Mucosa of descending colon (tissue), 3 donors: ENCODE data around the gene PLEKHO2. TPM values are rescaled to one million over a fixed set of nuclear protein-coding genes. Genes with fewer than 3 reads are reported as not detected.

Experiments used
- ATAC-seq: fragments of 200-7000 bp; cut with Tn5 transposase; one replicate; pipeline ENCODE4 v1.9.1; 2020; ENCODE audit warnings: mild to moderate bottlenecking, moderate library complexity
- DNase-seq, 3 donors: peaks; one replicate each; pipeline ENCODE4 v3.0.0-alpha.2; 2020
- H3K36me3 ChIP-seq: fragments of 200-600 bp; one replicate; pipeline ENCODE4 v1.8.0; 2021; ENCODE audit warnings: low read depth, mild to moderate bottlenecking
- H3K4me1 ChIP-seq: fragments of 200-600 bp; one replicate; pipeline ENCODE4 v1.8.0; 2021; ENCODE audit warnings: low read depth, mild to moderate bottlenecking
- H3K4me3 ChIP-seq: fragments of 200-600 bp; one replicate; pipeline ENCODE4 v1.8.0; 2021; ENCODE audit warnings: mild to moderate bottlenecking
- H3K9me3 ChIP-seq: fragments of 200-600 bp; one replicate; pipeline ENCODE4 v1.8.0; 2021; ENCODE audit warnings: mild to moderate bottlenecking
- CTCF ChIP-seq: fragments of 200-600 bp; IDR thresholded peaks from one replicate; pipeline ENCODE4 v1.8.0; 2022; ENCODE audit warnings: antibody characterized with exemption, mild to moderate bottlenecking
- intact Hi-C, 2 donors: fragments of 100-400 bp; cut with DNase I in 1 of 2; cut with micrococcal nuclease in 1 of 2; formaldehyde crosslinking; loops; one replicate each; pipeline versions ENCODE4 v1.11.0 to v1.11.1; 2022; cut with DNase I, micrococcal nuclease
- total RNA-seq, 3 donors: library from RNA; stranded (reverse); fragmentation: NEBNext Ultra II Directional in 2 of 3; extraction: Animal tissue kit (Norgen Biotek cat#: 25700) in 2 of 3; gene quantifications; one replicate each; pipeline versions ENCODE4 v1.2.1 to v1.2.4, GENCODE V29; 2021 to 2023
- donor health status: DM: no; HTN: no; CAD: no; lungs with moderate emphysema.
- donor health status: DM: no; HTN: no; CAD: no.
- donor health status: DM: no; HTN: yes; CAD: no.

The PLEKHO2 gene
- total RNA-seq, 3 donors from 2014 or later: 5.8 to 38.9 (median 15.9) TPM

DNA sequence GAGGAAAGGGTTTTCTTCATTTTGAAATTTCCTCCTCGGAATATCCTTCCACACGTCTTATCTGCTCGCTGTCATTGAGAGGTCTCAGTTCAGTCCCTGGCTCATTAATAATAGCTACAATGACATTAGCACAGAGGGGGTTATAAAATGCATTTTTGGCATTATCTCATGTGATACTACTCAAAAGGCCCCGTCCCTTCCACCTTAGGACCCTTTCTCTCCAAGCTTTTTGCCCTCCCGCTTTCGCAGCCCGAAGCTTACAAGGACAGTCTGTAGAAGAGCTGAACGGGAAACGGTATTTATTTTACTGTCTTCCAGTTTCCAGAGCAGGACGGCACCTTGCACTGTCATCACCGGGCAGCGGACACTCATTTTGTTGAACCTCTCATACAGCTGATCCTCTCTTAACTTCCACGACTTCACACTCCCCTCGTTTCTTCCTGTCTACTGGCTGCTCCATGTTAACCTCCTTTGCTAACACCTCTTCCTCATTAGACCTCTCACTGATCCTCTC is 5.6 kb upstream of the PLEKHO2 start:
- DNase-seq: peak in 1 of 3 donors; percentile 22
- intact Hi-C loops: no loop called here
- Histone ChIP-seq H3K36me3 (no peaks in the 10 kb centered on the region), H3K4me3 (no peak overlapping the region), H3K9me3 (no peaks in the 10 kb centered on the region), H3K4me1 (peaks cover 12% of the 10 kb centered on the region)
- ATAC-seq: peak; percentile 23
- TF ChIP-seq CTCF: no peak

DNA sequence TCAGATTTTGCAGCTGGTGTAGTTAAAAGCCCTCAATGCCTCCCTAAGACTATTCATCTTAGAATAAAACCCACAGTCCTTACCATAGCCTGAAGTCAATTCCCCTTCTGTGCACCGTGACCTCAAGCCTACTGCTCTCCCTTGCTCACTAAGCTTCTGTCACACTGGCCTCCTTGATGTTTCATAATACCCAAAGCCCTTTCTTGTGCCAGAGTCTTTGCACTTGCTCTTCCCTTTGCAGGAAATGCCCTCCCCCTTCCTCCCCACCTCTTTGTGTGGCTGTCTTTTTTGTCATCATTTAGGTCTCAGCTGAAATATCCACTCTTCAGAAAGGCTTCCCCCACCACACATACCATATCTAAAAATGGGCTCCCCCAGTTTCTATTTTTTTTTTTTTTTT is 4.2 kb upstream of the PLEKHO2 start:
- no peaks in the 10 kb centered on the region for H3K9me3 ChIP-seq

GRCh38 chr15:64841060-64841343 is 713 bp upstream of the PLEKHO2 start:
- ATAC-seq (no peak), DNase-seq (no peak)
- intact Hi-C loops: no loop called here

More for the DNA sequence above, 4.2 kb upstream of the PLEKHO2 start:
- ATAC-seq (no peak), DNase-seq (peak in 1 of 3 donors; percentile 29)
- Histone ChIP-seq H3K4me1 (peaks cover 12% of the 10 kb centered on the region), H3K4me3 (no peak overlapping the region), H3K36me3 (no peaks in the 10 kb centered on the region)
- no peak for TF ChIP-seq CTCF
- intact Hi-C loops: no loop called here

DNA sequence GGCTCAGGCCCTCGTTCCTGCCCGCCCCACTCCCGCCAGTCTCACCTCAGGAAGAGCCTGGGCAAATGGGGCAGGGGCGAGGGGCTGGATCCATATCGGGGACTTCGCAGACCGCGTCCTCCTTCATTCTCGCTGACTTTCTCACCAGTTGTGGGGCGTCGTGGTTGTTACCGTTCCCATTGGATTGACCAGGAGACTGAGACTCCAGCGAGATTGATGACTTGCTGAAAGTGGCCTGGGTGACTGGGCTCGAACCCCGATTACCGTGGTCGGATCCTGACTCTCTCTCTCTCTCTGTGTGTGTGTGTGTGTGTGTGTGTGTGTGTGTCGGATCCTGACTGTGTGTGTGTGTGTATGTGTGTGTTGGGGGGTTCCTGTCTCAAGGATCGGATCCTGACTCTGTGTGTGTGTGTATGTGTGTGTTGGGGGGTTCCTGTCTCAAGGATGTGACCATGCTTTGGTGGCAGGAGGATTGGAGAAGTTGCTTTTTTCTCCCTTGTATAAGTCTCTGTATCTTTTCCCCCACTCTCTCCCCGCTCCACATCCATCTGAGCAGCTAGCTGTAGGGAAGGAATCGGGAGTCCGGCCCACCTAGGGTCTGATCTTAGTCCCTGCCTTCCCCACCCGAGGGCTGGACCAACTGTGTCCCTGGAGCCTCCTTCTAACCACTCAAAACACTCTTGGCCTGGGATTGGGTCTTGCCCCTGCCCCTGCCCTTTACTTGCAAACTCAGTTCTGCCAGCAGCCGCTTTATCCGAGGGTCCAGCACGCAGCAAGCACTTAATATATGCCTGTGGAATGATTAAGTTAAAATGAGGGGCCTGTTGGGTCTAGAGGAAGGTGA is 603 bp downstream of the PLEKHO2 start:
- Histone ChIP-seq H3K9me3 (no peaks in the 10 kb centered on the region), H3K36me3 (no peaks in the 10 kb centered on the region), H3K4me1 (peaks cover 6% of the 10 kb centered on the region), H3K4me3 (peak overlapping the region; percentile 46)
- intact Hi-C loops: no loop called here
- no peak for TF ChIP-seq CTCF
- peak in 1 of 3 donors; percentile 35 for DNase-seq
- ATAC-seq: no peak

More at GRCh38 chr15:64841060-64841343, 713 bp upstream of the PLEKHO2 start:
- H3K9me3 ChIP-seq: no peaks in the 10 kb centered on the region
- H3K4me3 ChIP-seq: peak overlapping the region; percentile 46
- peaks cover 5% of the 10 kb centered on the region for H3K4me1 ChIP-seq
- H3K36me3 ChIP-seq: no peaks in the 10 kb centered on the region
- TF ChIP-seq CTCF: no peak

DNA sequence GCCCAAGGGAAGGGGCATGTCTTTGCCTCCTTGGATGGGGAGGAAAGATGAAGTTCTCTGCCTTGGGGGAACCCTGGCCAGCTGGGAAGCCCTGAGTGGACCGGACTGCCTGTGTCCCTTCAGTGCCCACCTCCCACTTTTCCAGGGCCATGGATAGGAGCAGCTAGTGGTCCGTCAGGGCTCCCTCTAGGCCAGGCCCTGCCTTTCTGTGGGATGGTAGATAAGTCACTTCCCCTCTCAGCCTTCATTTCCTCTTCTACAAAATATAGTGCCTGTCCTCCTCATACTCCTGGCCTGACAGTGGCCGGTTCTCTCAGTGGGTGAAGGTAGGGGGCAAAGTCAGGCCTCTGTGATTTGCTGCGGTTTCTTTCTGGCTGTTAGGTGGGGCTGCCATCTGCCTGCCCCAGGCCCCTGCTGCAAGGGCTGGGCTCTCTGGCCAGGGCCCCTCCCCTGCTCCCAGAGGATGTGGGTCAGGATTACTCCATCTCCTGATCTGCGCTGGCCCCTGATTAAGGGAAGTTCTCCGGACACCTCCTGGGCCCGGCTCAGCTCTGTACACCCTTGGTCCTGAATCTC is 1.4 kb downstream of the PLEKHO2 start:
- peak; percentile 33 to 76 (median 51) for DNase-seq
- ATAC-seq: no peak
- no peaks in the 10 kb centered on the region for H3K9me3 ChIP-seq
- H3K4me1 ChIP-seq: peaks cover 6% of the 10 kb centered on the region
- no peak overlapping the region for H3K4me3 ChIP-seq
- no peaks in the 10 kb centered on the region for H3K36me3 ChIP-seq
- TF ChIP-seq CTCF: no peak
- intact Hi-C loops: no loop called here
